ENCODE results near the gene HIPK3. TPM values are rescaled to one million over a fixed set of nuclear protein-coding genes. Genes with fewer than 3 reads are reported as not detected.

Gene HIPK3
- total and polyA plus RNA-seq, 7 experiments from 2014 or later: 24.0 to 92.5 (median 55.0) TPM

DNA sequence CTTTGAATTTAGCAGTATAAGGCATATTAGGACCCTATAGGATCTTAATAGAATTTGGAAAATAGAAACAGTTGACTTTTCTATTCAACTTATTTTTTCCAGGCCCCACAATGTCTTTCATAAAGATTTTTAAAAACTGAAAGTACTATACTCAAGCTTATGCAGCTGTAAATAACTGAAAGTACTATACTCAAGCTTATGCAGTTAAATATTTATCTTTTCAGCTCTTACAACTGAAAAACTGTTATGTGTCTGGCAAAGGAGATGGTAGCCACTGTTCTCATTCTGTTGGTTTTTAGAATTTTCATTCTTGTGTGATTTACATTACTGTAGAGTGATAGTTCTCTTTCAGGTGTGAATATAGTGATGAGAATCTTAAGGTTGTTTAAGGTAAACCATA is 16.5 kb downstream of the HIPK3 start:
- POLR2A ChIA-PET: interaction anchor here (1.2 kb wide), 1 partner anchor 15 kb away, joined by 6 read pairs; no protein-coding TSS in a partner anchor
- Histone ChIP-seq H3K36me3 (ENCODE audit: control insufficient read depth in 2 of 3, insufficient read depth in 3 of 3, low read length in 3 of 3) (no peaks in the 10 kb centered on the region), H3K27me3 (ENCODE audit: control insufficient read depth in 2 of 2, insufficient read depth in 2 of 2, low read length in 2 of 2) (no peaks in the 10 kb centered on the region), H3K9me3 (ENCODE audit: control insufficient read depth in 2 of 3, low read length in 3 of 3) (no peaks in the 10 kb centered on the region), H3K4me3 (ENCODE audit: low read length) (no peak overlapping the region), H3K27ac (ENCODE audit: low read depth, low read length) (no peak overlapping the region), H3K4me1 (ENCODE audit: control insufficient read depth in 2 of 2, insufficient read depth in 2 of 2, low read length in 2 of 2) (peaks cover 6 to 9% of the 10 kb centered on the region in 2 donors)
- ATAC-seq (no peak), DNase-seq (no peak)
- Mint-ChIP-seq H3K27ac (no peak overlapping the region), H3K27me3 (no peaks in the 10 kb centered on the region), H3K4me3 (peak overlapping the region in 3 of 10 donors; percentile 1 to 14 (median 12)), H3K4me1 (peaks cover 20 to 72% (median 59%) of the 10 kb centered on the region in 7 donors), H3K36me3 (peaks cover 0 to 9% (median 4%) of the 10 kb centered on the region in 5 donors), H3K9me3 (peaks cover 0 to 1% (median 0%) of the 10 kb centered on the region in 11 donors)
- intact Hi-C loops (cut with micrococcal nuclease): no loop called here
- CTCF ChIA-PET: no interaction called here

DNA sequence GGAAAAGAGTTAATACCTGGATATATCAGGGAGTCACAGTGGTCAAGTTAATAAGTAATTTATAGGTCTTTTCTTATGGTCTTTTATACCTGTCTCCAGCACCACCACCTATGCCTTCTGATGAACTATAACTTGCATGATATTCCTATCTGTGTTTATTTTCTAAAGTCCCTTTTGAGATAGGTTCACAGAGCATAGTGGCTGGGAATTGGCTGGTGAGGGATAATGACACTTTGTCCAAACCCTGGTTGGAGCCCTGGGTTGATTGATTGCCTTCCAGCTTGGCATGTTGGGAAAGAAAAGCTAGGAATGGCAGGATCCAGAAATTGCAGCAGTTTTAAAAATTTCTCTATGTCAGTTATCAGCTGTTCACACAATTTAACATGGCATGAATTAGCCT is 23.2 kb downstream of the HIPK3 start:
- Mint-ChIP-seq H3K27me3 (no peaks in the 10 kb centered on the region), H3K36me3 (peaks cover 0 to 13% (median 8%) of the 10 kb centered on the region in 5 donors), H3K27ac (no peak overlapping the region), H3K4me3 (peak overlapping the region in 1 of 10 donors; percentile 32), H3K4me1 (peaks cover 9 to 75% (median 66%) of the 10 kb centered on the region in 7 donors), H3K9me3 (peaks cover 0 to 4% (median 0%) of the 10 kb centered on the region in 11 donors)
- CTCF ChIA-PET: no interaction called here
- DNase-seq (no peak), ATAC-seq (no peak)
- POLR2A ChIA-PET: interaction anchor here (0.6 to 0.7 kb wide), 2 partner anchors 15 to 22 kb away, joined by 3 to 5 read pairs; no protein-coding TSS in a partner anchor
- Histone ChIP-seq H3K36me3 (ENCODE audit: control insufficient read depth in 2 of 3, insufficient read depth in 3 of 3, low read length in 3 of 3) (no peaks in the 10 kb centered on the region), H3K4me1 (ENCODE audit: control insufficient read depth in 2 of 2, insufficient read depth in 2 of 2, low read length in 2 of 2) (peaks cover 0 to 4% of the 10 kb centered on the region in 2 donors), H3K27ac (ENCODE audit: low read depth, low read length) (no peak overlapping the region), H3K9me3 (ENCODE audit: control insufficient read depth in 2 of 3, low read length in 3 of 3) (no peaks in the 10 kb centered on the region), H3K4me3 (ENCODE audit: low read length) (no peak overlapping the region), H3K27me3 (ENCODE audit: control insufficient read depth in 2 of 2, insufficient read depth in 2 of 2, low read length in 2 of 2) (no peaks in the 10 kb centered on the region)
- intact Hi-C loops (cut with micrococcal nuclease): no loop called here

DNA sequence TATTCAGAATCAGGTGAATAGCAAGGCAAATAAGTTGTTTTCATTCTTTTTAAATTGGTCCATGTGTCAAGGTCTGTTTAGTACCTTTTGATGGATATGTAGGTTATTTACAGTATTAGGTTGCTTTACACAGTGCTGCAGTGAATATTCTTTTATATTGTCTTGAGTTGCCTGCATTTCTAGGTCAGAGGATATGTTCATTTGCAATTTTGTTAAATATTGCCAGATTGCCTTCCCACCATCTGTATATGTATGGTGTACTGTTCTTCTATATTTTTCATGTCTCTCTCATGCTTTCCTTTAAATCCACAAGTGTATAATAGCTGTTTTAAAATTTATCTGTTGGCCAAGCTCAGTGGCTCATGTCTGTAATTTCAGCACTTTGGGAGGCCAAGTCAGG is 24.6 kb downstream of the HIPK3 start:
- no peaks in the 10 kb centered on the region for H3K27me3 ChIP-seq (ENCODE audit: control insufficient read depth in 2 of 2, insufficient read depth in 2 of 2, low read length in 2 of 2)
- Mint-ChIP-seq H3K27ac (peak overlapping the region in 2 of 9 donors; percentile 6 to 20), H3K4me1 (peaks cover 9 to 72% (median 62%) of the 10 kb centered on the region in 7 donors), H3K4me3 (no peak overlapping the region), H3K36me3 (peaks cover 0 to 19% (median 8%) of the 10 kb centered on the region in 5 donors), H3K9me3 (peaks cover 0 to 4% (median 0%) of the 10 kb centered on the region in 11 donors), H3K27me3 (no peaks in the 10 kb centered on the region)
- no peak overlapping the region for H3K4me3 ChIP-seq (ENCODE audit: low read length)
- no peak for DNase-seq
- POLR2A ChIA-PET: no interaction called here
- no peaks in the 10 kb centered on the region for H3K9me3 ChIP-seq (ENCODE audit: control insufficient read depth in 2 of 3, low read length in 3 of 3)
- H3K27ac ChIP-seq (ENCODE audit: low read depth, low read length): no peak overlapping the region
- CTCF ChIA-PET: interaction anchor here (0.6 kb wide), 1 partner anchor 16 kb away, joined by 6 read pairs; no protein-coding TSS in a partner anchor
- ATAC-seq: no peak
- peaks cover 0 to 4% of the 10 kb centered on the region in 2 donors for H3K4me1 ChIP-seq (ENCODE audit: control insufficient read depth in 2 of 2, insufficient read depth in 2 of 2, low read length in 2 of 2)
- H3K36me3 ChIP-seq (ENCODE audit: control insufficient read depth in 2 of 3, insufficient read depth in 3 of 3, low read length in 3 of 3): peaks cover 0 to 5% (median 3%) of the 10 kb centered on the region in 3 experiments
- intact Hi-C loops (cut with micrococcal nuclease): no loop called here

DNA sequence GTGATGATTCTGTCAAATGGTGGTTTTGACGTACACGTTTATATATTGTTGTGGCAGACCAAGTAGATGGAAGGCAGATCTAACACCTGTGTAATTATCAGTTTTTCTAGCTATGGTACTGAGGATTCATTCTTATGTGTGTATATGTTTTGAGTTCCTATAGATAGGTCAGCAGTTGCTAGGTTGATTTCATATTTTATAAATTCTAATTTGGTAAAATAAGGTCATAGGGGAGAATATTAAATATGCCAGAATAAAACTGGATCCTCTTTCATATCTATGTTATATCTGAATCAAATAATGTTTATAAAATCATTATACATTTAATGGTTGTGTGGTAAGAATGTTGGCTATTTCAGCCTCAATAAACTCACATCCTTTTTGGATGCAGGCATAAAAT is 27.6 kb downstream of the HIPK3 start:
- Mint-ChIP-seq H3K27ac (peak overlapping the region in 1 of 9 donors; percentile 62), H3K27me3 (no peaks in the 10 kb centered on the region), H3K4me3 (no peak overlapping the region), H3K36me3 (peaks cover 0 to 34% (median 11%) of the 10 kb centered on the region in 5 donors), H3K4me1 (peaks cover 6 to 67% (median 56%) of the 10 kb centered on the region in 7 donors), H3K9me3 (peaks cover 0 to 1% (median 0%) of the 10 kb centered on the region in 11 donors)
- no peak for ATAC-seq
- Histone ChIP-seq H3K9me3 (ENCODE audit: control insufficient read depth in 2 of 3, low read length in 3 of 3) (no peaks in the 10 kb centered on the region), H3K4me1 (ENCODE audit: control insufficient read depth in 2 of 2, insufficient read depth in 2 of 2, low read length in 2 of 2) (no peaks in the 10 kb centered on the region), H3K27me3 (ENCODE audit: control insufficient read depth in 2 of 2, insufficient read depth in 2 of 2, low read length in 2 of 2) (no peaks in the 10 kb centered on the region), H3K27ac (ENCODE audit: low read depth, low read length) (no peak overlapping the region), H3K36me3 (ENCODE audit: control insufficient read depth in 2 of 3, insufficient read depth in 3 of 3, low read length in 3 of 3) (peaks cover 0 to 7% (median 6%) of the 10 kb centered on the region in 3 experiments), H3K4me3 (ENCODE audit: low read length) (no peak overlapping the region)
- no peak for DNase-seq
- POLR2A ChIA-PET: interaction anchor here (0.6 kb wide), 1 partner anchor 1882 kb away, joined by 3 read pairs; no protein-coding TSS in a partner anchor
- intact Hi-C loops (cut with micrococcal nuclease): no loop called here
- CTCF ChIA-PET: no interaction called here

DNA sequence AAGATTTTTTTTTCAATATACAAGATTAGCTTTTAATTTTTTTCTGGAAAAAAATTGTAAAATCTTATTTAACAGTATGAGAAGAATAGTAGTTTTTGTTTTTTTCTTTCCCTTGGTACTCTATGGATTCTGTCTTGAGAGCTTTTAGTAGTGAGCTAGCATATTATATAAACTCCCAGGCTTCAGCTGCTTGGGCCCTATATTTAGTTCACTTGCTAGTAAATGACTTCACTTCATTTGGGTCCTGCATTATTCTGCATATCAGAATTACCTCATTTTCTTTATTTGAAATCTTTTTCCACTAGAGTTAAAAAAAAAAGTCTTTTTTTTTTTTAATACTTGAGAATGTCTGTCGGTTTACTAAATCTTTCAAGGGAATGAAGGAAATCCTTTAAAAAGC is 33.1 kb downstream of the HIPK3 start:
- Histone ChIP-seq H3K4me3 (ENCODE audit: low read length) (no peak overlapping the region), H3K9me3 (ENCODE audit: control insufficient read depth in 2 of 3, low read length in 3 of 3) (no peaks in the 10 kb centered on the region), H3K36me3 (ENCODE audit: control insufficient read depth in 2 of 3, insufficient read depth in 3 of 3, low read length in 3 of 3) (peaks cover 0 to 7% (median 6%) of the 10 kb centered on the region in 3 experiments), H3K27me3 (ENCODE audit: control insufficient read depth in 2 of 2, insufficient read depth in 2 of 2, low read length in 2 of 2) (no peaks in the 10 kb centered on the region), H3K27ac (ENCODE audit: low read depth, low read length) (no peak overlapping the region), H3K4me1 (ENCODE audit: control insufficient read depth in 2 of 2, insufficient read depth in 2 of 2, low read length in 2 of 2) (no peaks in the 10 kb centered on the region)
- no peak for ATAC-seq
- peaks cover 3 to 51% (median 43%) of the 10 kb centered on the region in 7 donors for H3K4me1 Mint-ChIP-seq
- H3K27me3 Mint-ChIP-seq: no peaks in the 10 kb centered on the region
- no peak overlapping the region for H3K27ac Mint-ChIP-seq
- intact Hi-C loops (cut with micrococcal nuclease): loop anchor here in 1 of 2 donors (5.0 kb wide), 1 partner anchor 33 kb away; the partner anchor contains the start of gene HIPK3
- H3K36me3 Mint-ChIP-seq: peaks cover 0 to 51% (median 28%) of the 10 kb centered on the region in 5 donors
- CTCF ChIA-PET: no interaction called here
- POLR2A ChIA-PET: no interaction called here
- H3K4me3 Mint-ChIP-seq: no peak overlapping the region
- no peak for DNase-seq
- H3K9me3 Mint-ChIP-seq: no peaks in the 10 kb centered on the region

DNA sequence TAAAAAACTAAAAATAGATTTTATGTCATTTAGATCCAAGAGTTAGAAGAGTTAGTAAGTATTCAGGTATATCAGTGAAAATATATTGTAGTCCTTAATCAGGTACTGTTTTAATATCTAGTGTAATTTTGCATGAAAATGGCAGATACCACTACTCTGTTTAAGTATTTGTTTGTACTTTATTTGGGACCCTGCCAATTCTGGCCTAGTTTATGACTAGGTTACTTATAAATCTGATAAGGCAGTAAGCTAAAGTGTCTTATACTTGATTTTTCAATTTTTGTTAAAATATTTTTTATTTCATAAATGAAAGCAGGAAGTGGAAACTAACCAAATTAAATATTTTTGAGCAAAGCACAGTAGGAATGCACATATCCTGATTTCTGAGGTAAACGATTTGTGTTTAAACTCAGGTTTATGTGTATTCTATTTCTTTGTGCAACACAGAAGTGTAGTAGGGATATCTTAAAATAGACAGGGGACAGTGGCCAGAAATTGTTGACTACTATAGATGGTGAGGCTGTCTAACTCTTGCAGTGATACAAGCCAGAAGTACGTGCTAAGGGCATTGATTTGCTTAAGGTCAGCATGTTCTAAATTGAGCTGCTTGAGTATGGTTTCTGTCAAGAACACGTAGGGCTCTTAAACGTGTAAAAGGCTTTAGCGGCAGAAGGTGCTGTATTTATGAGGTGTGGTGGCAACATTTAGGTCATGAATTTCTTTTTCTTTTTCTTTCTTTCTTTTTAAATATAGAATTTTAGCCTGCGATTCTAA is 34.0 kb downstream of the HIPK3 start:
- ChIA-PET POLR2A (no interaction called here), CTCF (no interaction called here)
- ATAC-seq (no peak), DNase-seq (no peak)
- H3K27me3 ChIP-seq (ENCODE audit: control insufficient read depth in 2 of 2, insufficient read depth in 2 of 2, low read length in 2 of 2): no peaks in the 10 kb centered on the region
- no peak overlapping the region for H3K4me3 Mint-ChIP-seq
- H3K4me1 ChIP-seq (ENCODE audit: control insufficient read depth in 2 of 2, insufficient read depth in 2 of 2, low read length in 2 of 2): no peaks in the 10 kb centered on the region
- intact Hi-C loops (cut with micrococcal nuclease): loop anchor here in 1 of 2 donors (5.0 kb wide), 1 partner anchor 34 kb away; the partner anchor contains the start of gene HIPK3
- H3K27ac ChIP-seq (ENCODE audit: low read depth, low read length): no peak overlapping the region
- H3K27ac Mint-ChIP-seq: peak overlapping the region in 2 of 9 donors; percentile 9 to 40
- no peaks in the 10 kb centered on the region for H3K27me3 Mint-ChIP-seq
- no peaks in the 10 kb centered on the region for H3K9me3 ChIP-seq (ENCODE audit: control insufficient read depth in 2 of 3, low read length in 3 of 3)
- H3K4me1 Mint-ChIP-seq: peaks cover 3 to 60% (median 52%) of the 10 kb centered on the region in 7 donors
- peaks cover 4 to 60% (median 34%) of the 10 kb centered on the region in 5 donors for H3K36me3 Mint-ChIP-seq
- H3K9me3 Mint-ChIP-seq: peaks cover 0 to 2% (median 0%) of the 10 kb centered on the region in 11 donors
- H3K4me3 ChIP-seq (ENCODE audit: low read length): no peak overlapping the region
- peaks cover 0 to 7% (median 6%) of the 10 kb centered on the region in 3 experiments for H3K36me3 ChIP-seq (ENCODE audit: control insufficient read depth in 2 of 3, insufficient read depth in 3 of 3, low read length in 3 of 3)
